HEK293 (cell line): ENCODE results near the gene AGRN.
A peak's percentile ranks its signal among the peaks of the same experiment; 100 is the strongest.
"Not testable (repeated sequence)": the region's sequence is repeated elsewhere in the genome, so short reads cannot be mapped to it uniquely, and the experiment has no call there.

Experiments
- CTCF ChIA-PET: fragments of 350-600 bp; formaldehyde crosslinking; extraction: SDS; loops from one replicate; lab custom pipeline; 2021; ENCODE audit warnings: antibody characterized with exemption; lab: Yijun Ruan, JAX
- POLR2A ChIA-PET: fragments of 300-600 bp; formaldehyde crosslinking; extraction: SDS; loops from one replicate; lab custom pipeline; 2020; ENCODE audit warnings: antibody characterized with exemption, inconsistent platforms; lab: Yijun Ruan, JAX
- H3K27ac ChIP-seq: fragments of 200-500 bp; sonication (Bioruptor generic); 2 replicates; pipeline ENCODE4 v1.5.1; 2014; ENCODE audit warnings: low read depth, low read length, control low read depth, inconsistent platforms; ENCODE audit errors: extremely low read depth
- H3K36me3 ChIP-seq, 2 experiments: fragments of 200-500 bp in 1 of 2; sonication (Bioruptor generic) in 1 of 2; 1 replicate in 1 of 2; 2 replicates in 1 of 2; pipeline ENCODE4 v1.5.1; 2014 to 2017; ENCODE audit warnings: inconsistent platforms in 2 of 2, low read length in 2 of 2; ENCODE audit not compliant: control insufficient read depth in 2 of 2, insufficient read depth in 1 of 2
- H3K4me1 ChIP-seq: fragments of 200-500 bp; sonication (Bioruptor generic); 2 replicates; pipeline ENCODE4 v1.5.1; 2014; ENCODE audit warnings: mild to moderate bottlenecking, low read length, inconsistent platforms; ENCODE audit not compliant: control insufficient read depth, insufficient read depth
- H3K4me3 ChIP-seq: 2 replicates; pipeline ENCODE4 v1.5.1; 2011; ENCODE audit warnings: low read depth, mild to moderate bottlenecking, control low read depth, low read length, moderate library complexity
- H3K9me3 ChIP-seq: fragments of 200-500 bp; sonication (Bioruptor generic); 2 replicates; pipeline ENCODE4 v1.5.1; 2014; ENCODE audit warnings: low read depth, low read length, inconsistent platforms; ENCODE audit not compliant: control insufficient read depth, insufficient read depth
- BCL11B ChIP-seq: fragments of 450-650 bp; formaldehyde crosslinking; IDR thresholded peaks from 2 replicates; pipeline ENCODE4 v1.5.1; 2016; ENCODE audit warnings: low read depth, missing biosample characterization, missing genetic modification characterization
- EGR2 ChIP-seq: fragments of 450-650 bp; formaldehyde crosslinking; IDR thresholded peaks from 2 replicates; pipeline ENCODE4 v1.5.1; 2016; ENCODE audit warnings: low read depth, missing biosample characterization, missing genetic modification characterization
- GLI4 ChIP-seq: fragments of 450-650 bp; formaldehyde crosslinking; IDR thresholded peaks from 2 replicates; pipeline ENCODE4 v1.5.1; 2016; ENCODE audit warnings: missing biosample characterization, missing genetic modification characterization
- KLF1 ChIP-seq: fragments of 450-650 bp; formaldehyde crosslinking; IDR thresholded peaks from 2 replicates; pipeline ENCODE4 v1.5.1; 2016; ENCODE audit warnings: missing biosample characterization, missing genetic modification characterization
- KLF9 ChIP-seq: fragments of 450-650 bp; formaldehyde crosslinking; IDR thresholded peaks from 2 replicates; pipeline ENCODE4 v1.5.1; 2016; ENCODE audit warnings: missing biosample characterization, missing genetic modification characterization, low read depth
- PBX3 ChIP-seq: sonication (generic); formaldehyde crosslinking; IDR thresholded peaks from 2 replicates; pipeline ENCODE4 v1.8.1; 2022; ENCODE audit warnings: mild to moderate bottlenecking, moderate library complexity, missing genetic modification reagents
- SP2 ChIP-seq: fragments of 450-650 bp; formaldehyde crosslinking; IDR thresholded peaks from 2 replicates; pipeline ENCODE4 v1.5.1; 2016; ENCODE audit warnings: missing biosample characterization, missing genetic modification characterization
- SP3 ChIP-seq: fragments of 450-650 bp; formaldehyde crosslinking; IDR thresholded peaks from 2 replicates; pipeline ENCODE4 v1.5.1; 2016; ENCODE audit warnings: missing biosample characterization, missing genetic modification characterization
- ZBTB1 ChIP-seq: fragments of 450-650 bp; formaldehyde crosslinking; IDR thresholded peaks from 2 replicates; pipeline ENCODE4 v1.5.1; 2016; ENCODE audit warnings: missing biosample characterization, missing genetic modification characterization
- ZBTB21 ChIP-seq: fragments of 450-650 bp; formaldehyde crosslinking; IDR thresholded peaks from 2 replicates; pipeline ENCODE4 v1.5.1; 2017; ENCODE audit warnings: missing biosample characterization, missing genetic modification characterization
- ZNF133 ChIP-seq: fragments of 450-650 bp; formaldehyde crosslinking; IDR thresholded peaks from 2 replicates; pipeline ENCODE4 v1.5.1; 2016; ENCODE audit warnings: missing biosample characterization, missing genetic modification characterization
- ZNF146 ChIP-seq: fragments of 450-650 bp; formaldehyde crosslinking; IDR thresholded peaks from 2 replicates; pipeline ENCODE4 v1.5.1; 2016; ENCODE audit warnings: missing biosample characterization, missing genetic modification characterization
- ZNF184 ChIP-seq: fragments of 450-650 bp; IDR thresholded peaks from 2 replicates; pipeline ENCODE4 v1.5.1; 2018; ENCODE audit warnings: missing biosample characterization, mild to moderate bottlenecking, missing genetic modification characterization
- ZNF335 ChIP-seq: fragments of 450-650 bp; formaldehyde crosslinking; conservative IDR thresholded peaks from 2 replicates; pipeline ENCODE4 v1.5.1; 2016; ENCODE audit warnings: missing biosample characterization, missing genetic modification characterization
- ZNF341 ChIP-seq: fragments of 450-650 bp; formaldehyde crosslinking; IDR thresholded peaks from 2 replicates; pipeline ENCODE4; 2016; ENCODE audit warnings: low read depth, missing biosample characterization, missing genetic modification characterization
- ZNF394 ChIP-seq: fragments of 450-650 bp; formaldehyde crosslinking; IDR thresholded peaks from 2 replicates; pipeline ENCODE4 v1.5.1; 2016; ENCODE audit warnings: missing biosample characterization, missing genetic modification characterization, mild to moderate bottlenecking, moderate library complexity, borderline replicate concordance
- ZNF404 ChIP-seq: fragments of 450-650 bp; formaldehyde crosslinking; IDR thresholded peaks from 2 replicates; pipeline ENCODE4 v1.5.1; 2017; ENCODE audit warnings: missing biosample characterization, missing genetic modification characterization
- ZNF48 ChIP-seq: fragments of 450-650 bp; formaldehyde crosslinking; IDR thresholded peaks from 2 replicates; pipeline ENCODE4 v1.5.1; 2016; ENCODE audit warnings: missing biosample characterization, missing genetic modification characterization
- ZNF623 ChIP-seq: fragments of 450-650 bp; formaldehyde crosslinking; IDR thresholded peaks from 2 replicates; pipeline ENCODE4 v1.5.1; 2016; ENCODE audit warnings: missing biosample characterization, missing genetic modification characterization
- ZNF629 ChIP-seq: fragments of 450-650 bp; formaldehyde crosslinking; IDR thresholded peaks from 2 replicates; pipeline ENCODE4 v1.5.1; 2017; ENCODE audit warnings: missing biosample characterization, missing genetic modification characterization
- ZNF660 ChIP-seq: fragments of 450-650 bp; IDR thresholded peaks from 2 replicates; pipeline ENCODE4 v1.5.1; 2018; ENCODE audit warnings: missing biosample characterization, mild to moderate bottlenecking, missing genetic modification characterization
- ZNF747 ChIP-seq: fragments of 450-650 bp; formaldehyde crosslinking; IDR thresholded peaks from 2 replicates; pipeline ENCODE4 v1.5.1; 2016; ENCODE audit warnings: missing biosample characterization, missing genetic modification characterization
- ZXDB ChIP-seq: fragments of 450-650 bp; formaldehyde crosslinking; IDR thresholded peaks from 2 replicates; pipeline ENCODE4 v1.5.1; 2016; ENCODE audit warnings: missing biosample characterization, missing genetic modification characterization
- TF ChIP-seq, protein P1 (sequence below): fragments of 450-650 bp; formaldehyde crosslinking; IDR thresholded peaks from 2 replicates; pipeline ENCODE4 v1.5.1; 2016; ENCODE audit warnings: missing biosample characterization, missing genetic modification characterization
- TF ChIP-seq, protein P2 (sequence below): fragments of 450-650 bp; formaldehyde crosslinking; IDR thresholded peaks from 2 replicates; pipeline ENCODE4 v1.5.1; 2016; ENCODE audit warnings: missing biosample characterization, missing genetic modification characterization
- TF ChIP-seq, protein P3 (sequence below): fragments of 450-650 bp; IDR thresholded peaks from 2 replicates; pipeline ENCODE4 v1.5.1; 2018; ENCODE audit warnings: missing biosample characterization, mild to moderate bottlenecking, missing genetic modification characterization

The AGRN gene

DNA sequence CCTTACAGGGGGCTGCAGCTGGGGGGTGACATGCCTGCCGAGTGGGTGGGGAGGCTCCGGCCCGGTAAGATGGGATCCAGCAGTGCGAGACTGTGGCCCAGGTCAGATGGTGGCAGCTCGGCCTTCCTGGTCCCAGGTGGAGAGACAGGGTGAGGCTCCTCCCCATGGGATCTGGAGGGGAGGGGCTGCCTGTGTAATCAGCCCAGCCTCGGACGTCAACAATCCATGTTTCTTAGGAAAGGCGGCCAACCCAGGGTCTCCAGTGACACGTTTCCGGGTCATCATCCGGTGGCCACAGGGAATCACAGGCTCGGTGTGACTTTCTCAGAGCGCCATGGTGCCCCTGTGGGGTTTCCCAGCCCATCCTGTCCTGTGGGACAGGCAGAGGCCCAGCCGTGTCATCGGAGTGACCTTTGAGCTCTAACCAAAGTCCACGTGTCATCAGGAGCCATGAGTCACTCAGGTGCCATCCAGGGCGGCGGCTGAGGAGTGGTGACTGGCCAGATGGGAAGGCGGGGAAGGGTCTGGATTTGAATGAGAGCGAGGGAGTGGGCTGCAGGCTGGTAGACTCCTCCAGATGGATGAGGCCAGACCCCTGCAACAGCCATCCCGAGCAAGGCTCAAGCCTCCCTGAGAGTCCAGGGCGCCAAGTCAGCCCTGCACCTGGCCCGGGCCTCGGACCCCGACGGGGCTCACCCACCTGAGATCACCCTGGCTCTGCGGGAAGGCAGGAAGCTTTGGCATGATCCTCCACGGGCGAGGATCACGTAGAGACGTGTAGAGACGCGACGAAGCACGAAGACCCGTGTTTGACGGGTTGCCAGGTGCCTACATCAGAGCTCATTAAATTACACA lies 13.4 kb upstream of the AGRN start:
- POLR2A ChIA-PET, result interaction anchor here (1.1 to 1.3 kb wide), 3 partner anchors 9 to 44 kb away, joined by 3 read pairs; partner anchors contain the start of gene AGRN
- Histone ChIP-seq H3K36me3 (peaks cover 3 to 21% of the 10 kb centered on the region in 2 experiments; a peak in 2 of 3 replicates), H3K27ac (no peak overlapping the region), H3K4me1 (no peaks in the 10 kb centered on the region)
- CTCF ChIA-PET, result interaction anchor here (0.6 to 1.1 kb wide), 5 partner anchors 9 to 94 kb away, joined by 3 to 5 read pairs (median 4); partner anchors contain the start of gene AGRN
- no peak for TF ChIP-seq ZNF133 (tag by site-specific recombination)
- TF ChIP-seq, protein P1, sequence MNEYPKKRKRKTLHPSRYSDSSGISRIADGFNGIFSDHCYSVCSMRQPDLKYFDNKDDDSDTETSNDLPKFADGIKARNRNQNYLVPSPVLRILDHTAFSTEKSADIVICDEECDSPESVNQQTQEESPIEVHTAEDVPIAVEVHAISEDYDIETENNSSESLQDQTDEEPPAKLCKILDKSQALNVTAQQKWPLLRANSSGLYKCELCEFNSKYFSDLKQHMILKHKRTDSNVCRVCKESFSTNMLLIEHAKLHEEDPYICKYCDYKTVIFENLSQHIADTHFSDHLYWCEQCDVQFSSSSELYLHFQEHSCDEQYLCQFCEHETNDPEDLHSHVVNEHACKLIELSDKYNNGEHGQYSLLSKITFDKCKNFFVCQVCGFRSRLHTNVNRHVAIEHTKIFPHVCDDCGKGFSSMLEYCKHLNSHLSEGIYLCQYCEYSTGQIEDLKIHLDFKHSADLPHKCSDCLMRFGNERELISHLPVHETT (tag by site-specific recombination), result no peak
- TF ChIP-seq ZNF629, result 0 out of 2 replicates have a peak, but pooled peaks have one; percentile 28
- TF ChIP-seq BCL11B, result no peak
- TF ChIP-seq ZNF660, result 0 out of 2 replicates have a peak, but pooled peaks have one; percentile 9
- TF ChIP-seq ZNF623, result no peak
- TF ChIP-seq EGR2 (tag by site-specific recombination), result no peak
- peak; percentile 30; the same call in 1 of the 2 replicates for TF ChIP-seq ZXDB (tag by site-specific recombination)
- no peak for TF ChIP-seq ZNF747 (tag by site-specific recombination)
- TF ChIP-seq ZNF341 (tag by site-specific recombination), result peak; percentile 8; the same call in 1 of the 2 replicates
- TF ChIP-seq, protein P2, sequence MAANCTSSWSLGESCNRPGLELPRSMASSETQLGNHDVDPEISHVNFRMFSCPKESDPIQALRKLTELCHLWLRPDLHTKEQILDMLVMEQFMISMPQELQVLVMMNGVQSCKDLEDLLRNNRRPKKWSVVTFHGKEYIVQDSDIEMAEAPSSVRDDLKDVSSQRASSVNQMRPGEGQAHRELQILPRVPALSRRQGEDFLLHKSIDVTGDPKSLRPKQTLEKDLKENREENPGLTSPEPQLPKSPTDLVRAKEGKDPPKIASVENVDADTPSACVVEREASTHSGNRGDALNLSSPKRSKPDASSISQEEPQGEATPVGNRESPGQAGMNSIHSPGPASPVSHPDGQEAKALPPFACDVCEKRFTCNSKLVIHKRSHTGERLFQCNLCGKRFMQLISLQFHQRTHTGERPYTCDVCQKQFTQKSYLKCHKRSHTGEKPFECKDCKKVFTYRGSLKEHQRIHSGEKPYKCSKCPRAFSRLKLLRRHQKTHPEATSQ (tag by site-specific recombination), result no peak
- TF ChIP-seq ZBTB1 (tag by site-specific recombination), result no peak
- TF ChIP-seq GLI4 (tag by site-specific recombination), result no peak
- TF ChIP-seq ZNF48 (tag by site-specific recombination), result no peak
- TF ChIP-seq SP2 (tag by site-specific recombination), result no peak
- TF ChIP-seq KLF1 (tag by site-specific recombination), result peak; percentile 17; the same call in 1 of the 2 replicates
- TF ChIP-seq ZNF335 (tag by site-specific recombination), result no peak
- TF ChIP-seq, all 188 proteins: peak for 5
- Histone ChIP-seq H3K9me3 (no peaks in the 10 kb centered on the region), H3K4me3 (no peak overlapping the region)

DNA sequence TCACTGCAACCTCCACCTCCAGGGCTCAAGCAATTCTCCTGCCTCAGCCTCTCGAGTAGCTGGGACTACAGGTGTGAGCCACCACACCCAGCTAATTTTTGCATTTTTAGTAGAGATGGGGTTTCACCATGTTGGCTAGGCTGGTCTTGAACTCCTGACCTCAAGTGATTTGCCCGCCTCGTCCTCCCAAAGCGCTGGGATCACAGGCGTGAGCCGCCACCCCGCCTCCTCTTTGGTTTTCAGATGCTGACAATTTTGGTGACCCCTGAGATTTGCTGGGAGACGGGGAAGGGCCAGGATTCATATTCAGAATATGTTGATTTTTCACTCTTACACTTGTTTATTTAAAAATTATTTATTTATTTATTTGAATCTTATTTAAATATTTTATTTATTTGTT lies 9.8 kb upstream of the AGRN start:
- H3K36me3 ChIP-seq, POLR2A ChIA-PET, H3K27ac ChIP-seq, H3K4me1 ChIP-seq, H3K4me3 ChIP-seq, H3K9me3 ChIP-seq: not testable (repeated sequence)
- CTCF ChIA-PET, result interaction anchor here (0.6 kb wide), 1 partner anchor 360 kb away, joined by 3 read pairs; no protein-coding TSS in a partner anchor

- H3K4me3 ChIP-seq, result no peak overlapping the region
- H3K36me3 ChIP-seq, result peaks cover 3 to 4% of the 10 kb centered on the region in 2 experiments; a peak in 2 of 3 replicates
- ChIA-PET POLR2A (no interaction called here), CTCF (no interaction called here)
- H3K27ac ChIP-seq, result no peak overlapping the region
- no peaks in the 10 kb centered on the region for H3K9me3 ChIP-seq
- H3K4me1 ChIP-seq, result no peaks in the 10 kb centered on the region
- TF ChIP-seq ZNF184 (no peak), KLF9 (tag by site-specific recombination) (no peak), ZNF394 (tag by site-specific recombination) (no peak), ZBTB21 (tag by site-specific recombination) (no peak), SP3 (tag by site-specific recombination) (no peak), ZNF404 (no peak), ZNF146 (tag by site-specific recombination) (peak; percentile 100), ZNF623 (no peak), PBX3 (CRISPR knock-in tag) (no peak), SP2 (tag by site-specific recombination) (no peak)
- TF ChIP-seq, protein P3, sequence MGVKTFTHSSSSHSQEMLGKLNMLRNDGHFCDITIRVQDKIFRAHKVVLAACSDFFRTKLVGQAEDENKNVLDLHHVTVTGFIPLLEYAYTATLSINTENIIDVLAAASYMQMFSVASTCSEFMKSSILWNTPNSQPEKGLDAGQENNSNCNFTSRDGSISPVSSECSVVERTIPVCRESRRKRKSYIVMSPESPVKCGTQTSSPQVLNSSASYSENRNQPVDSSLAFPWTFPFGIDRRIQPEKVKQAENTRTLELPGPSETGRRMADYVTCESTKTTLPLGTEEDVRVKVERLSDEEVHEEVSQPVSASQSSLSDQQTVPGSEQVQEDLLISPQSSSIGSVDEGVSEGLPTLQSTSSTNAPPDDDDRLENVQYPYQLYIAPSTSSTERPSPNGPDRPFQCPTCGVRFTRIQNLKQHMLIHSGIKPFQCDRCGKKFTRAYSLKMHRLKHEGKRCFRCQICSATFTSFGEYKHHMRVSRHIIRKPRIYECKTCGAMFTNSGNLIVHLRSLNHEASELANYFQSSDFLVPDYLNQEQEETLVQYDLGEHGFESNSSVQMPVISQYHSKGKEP (tag by site-specific recombination), result no peak
Measured at GRCh38 chr1:1011396-1011949, 8.4 kb upstream of the AGRN start.
